Measurements from ENCODE around the gene LEMD3.

LEMD3 gene

DNA sequence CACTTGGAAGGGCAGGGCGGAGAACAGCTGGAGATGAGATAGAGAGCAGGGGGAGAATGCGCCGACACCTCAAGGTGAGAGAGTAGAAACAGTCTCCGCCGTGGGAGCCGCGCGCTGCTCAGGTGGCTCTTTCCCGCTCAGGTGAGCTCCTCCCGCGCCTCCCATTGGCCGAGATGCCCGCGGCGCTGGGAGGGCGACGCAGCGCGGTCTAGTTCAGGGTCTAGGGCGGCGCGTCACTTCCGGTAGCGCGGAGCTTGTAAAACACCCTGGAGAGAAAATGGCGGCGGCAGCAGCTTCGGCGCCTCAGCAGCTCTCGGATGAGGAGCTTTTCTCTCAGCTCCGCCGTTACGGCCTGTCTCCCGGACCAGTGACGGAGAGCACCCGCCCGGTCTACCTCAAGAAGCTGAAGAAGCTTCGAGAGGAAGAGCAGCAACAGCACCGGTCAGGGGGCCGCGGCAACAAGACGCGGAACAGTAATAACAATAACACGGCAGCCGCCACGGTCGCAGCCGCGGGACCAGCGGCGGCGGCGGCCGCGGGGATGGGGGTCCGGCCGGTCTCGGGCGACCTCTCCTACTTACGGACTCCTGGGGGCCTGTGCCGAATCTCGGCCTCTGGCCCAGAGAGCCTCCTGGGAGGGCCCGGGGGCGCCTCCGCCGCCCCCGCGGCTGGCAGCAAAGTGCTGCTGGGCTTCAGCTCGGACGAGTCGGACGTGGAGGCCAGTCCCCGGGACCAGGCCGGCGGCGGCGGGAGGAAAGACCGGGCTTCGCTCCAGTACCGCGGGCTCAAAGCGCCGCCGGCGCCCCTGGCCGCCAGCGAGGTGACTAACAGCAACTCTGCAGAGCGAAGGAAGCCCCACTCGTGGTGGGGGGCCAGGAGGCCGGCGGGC lies at the start of gene LEMD3:
Gene LEMD3 (plus strand): TSS at position 264 of the 889 bp plus-strand sequence. CDS start 14 bp downstream, at position 278.
- TF ChIP-seq CTCF (IDR thresholded peaks at IDR 0.05; ENCODE audit: insufficient read depth, low read depth, low read length, missing control alignments) = no peak
- DNase-seq (ENCODE audit: low read depth) = peak; percentile 99
- H3K4me3 ChIP-seq (ENCODE audit: low read length) = peak within 1 kb of the TSS; percentile 89

DNA sequence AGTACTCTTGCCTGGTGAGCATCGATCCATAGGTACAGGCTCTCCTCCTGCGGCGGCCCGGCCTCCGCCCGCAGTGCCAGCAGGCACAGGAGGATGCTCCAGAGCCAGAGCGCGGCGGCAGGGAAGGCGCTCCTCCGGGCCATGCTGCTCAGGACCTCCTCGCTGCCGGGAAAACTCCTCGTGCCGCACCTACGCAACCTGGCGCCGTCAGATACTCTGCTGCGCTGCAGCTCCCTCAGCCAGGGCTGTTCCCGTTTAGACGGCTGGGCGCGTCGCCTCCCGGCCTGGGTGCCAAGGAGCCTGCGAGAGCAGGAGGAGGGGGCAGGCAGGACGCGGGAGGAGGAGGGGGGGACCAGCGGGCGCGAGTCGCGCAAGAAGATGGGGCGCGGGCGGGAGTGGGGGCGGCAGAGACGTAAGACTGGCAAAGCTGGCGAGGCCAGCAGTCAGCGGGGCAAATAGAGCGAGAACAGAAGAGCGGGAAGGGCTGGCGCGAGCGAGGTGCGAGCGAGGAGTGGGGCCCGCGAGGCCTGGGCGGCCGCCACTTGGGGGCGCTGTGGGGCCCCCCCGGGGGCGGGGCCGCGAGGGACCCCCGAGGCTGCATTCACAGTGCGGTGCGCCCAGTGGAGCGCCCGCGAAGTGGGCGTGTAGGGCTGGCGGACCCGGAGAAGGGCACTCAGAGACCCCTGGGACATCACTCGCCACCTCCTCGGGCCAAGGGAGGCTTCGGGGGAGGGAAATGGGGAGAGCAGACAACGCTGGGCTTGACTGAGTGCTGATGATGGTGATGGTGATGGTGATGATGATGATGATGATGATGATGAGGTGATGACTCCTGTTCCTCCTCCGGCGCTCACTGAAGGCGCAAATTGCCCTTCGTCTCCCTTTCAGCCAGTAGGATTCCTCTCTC lies 48.1 kb upstream of the LEMD3 start, which contains the start of gene WIF1:
Gene WIF1 (minus strand): TSS at position 257 of the 907 bp plus-strand sequence. CDS start 114 bp downstream, at position 143.
- TF ChIP-seq CTCF (IDR thresholded peaks at IDR 0.05; ENCODE audit: insufficient read depth, low read depth, low read length, missing control alignments) = no peak
- H3K4me3 ChIP-seq (ENCODE audit: low read length) = no peak within 1 kb of the TSS
- DNase-seq (ENCODE audit: low read depth) = peak; percentile 35

GRCh38 chr12:65121956-65122469 lies 47.4 kb upstream of the LEMD3 start:
- no peak overlapping the region for H3K4me3 ChIP-seq (ENCODE audit: low read length)
- TF ChIP-seq CTCF (IDR thresholded peaks at IDR 0.05; ENCODE audit: insufficient read depth, low read depth, low read length, missing control alignments) = no peak
- no peak for DNase-seq (ENCODE audit: low read depth)

GRCh38 chr12:65122703-65123102 lies 46.7 kb upstream of the LEMD3 start:
- H3K4me3 ChIP-seq (ENCODE audit: low read length) = no peak overlapping the region
- TF ChIP-seq CTCF (IDR thresholded peaks at IDR 0.05; ENCODE audit: insufficient read depth, low read depth, low read length, missing control alignments) = no peak
- no peak for DNase-seq (ENCODE audit: low read depth)

DNA sequence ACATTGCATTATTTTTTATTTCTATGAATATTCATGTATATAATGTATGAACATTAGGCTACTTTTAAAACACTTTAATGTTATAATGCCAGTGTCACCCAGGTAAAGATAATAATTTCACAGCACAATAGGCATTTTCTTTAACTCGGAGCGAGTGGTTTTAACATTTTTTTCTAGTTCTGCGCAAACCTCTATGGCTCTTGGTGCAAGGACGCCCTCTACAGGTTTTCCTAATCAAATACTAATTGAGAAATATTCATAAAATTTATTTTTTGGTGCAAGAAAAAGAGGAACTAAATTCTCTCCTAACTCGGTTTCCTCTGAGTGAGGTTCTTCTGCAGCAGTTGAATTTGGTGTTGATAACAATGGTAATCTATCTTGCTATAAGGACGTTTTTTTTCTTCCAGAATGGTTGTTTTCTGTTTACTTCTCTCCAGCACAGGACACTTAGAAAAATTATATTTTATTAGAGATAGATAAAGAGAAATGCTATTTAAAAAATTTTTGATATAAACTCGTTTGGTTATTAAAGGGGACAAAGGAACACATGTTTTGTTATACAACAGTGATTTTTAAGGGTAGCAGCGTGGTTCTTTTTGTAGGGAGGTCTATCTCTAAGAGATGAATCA lies 45.8 kb upstream of the LEMD3 start:
- DNase-seq (ENCODE audit: low read depth) = peak; percentile 51
- no peak overlapping the region for H3K4me3 ChIP-seq (ENCODE audit: low read length)
- peak; percentile 78 for TF ChIP-seq CTCF (IDR thresholded peaks at IDR 0.05; ENCODE audit: insufficient read depth, low read depth, low read length, missing control alignments)

DNA sequence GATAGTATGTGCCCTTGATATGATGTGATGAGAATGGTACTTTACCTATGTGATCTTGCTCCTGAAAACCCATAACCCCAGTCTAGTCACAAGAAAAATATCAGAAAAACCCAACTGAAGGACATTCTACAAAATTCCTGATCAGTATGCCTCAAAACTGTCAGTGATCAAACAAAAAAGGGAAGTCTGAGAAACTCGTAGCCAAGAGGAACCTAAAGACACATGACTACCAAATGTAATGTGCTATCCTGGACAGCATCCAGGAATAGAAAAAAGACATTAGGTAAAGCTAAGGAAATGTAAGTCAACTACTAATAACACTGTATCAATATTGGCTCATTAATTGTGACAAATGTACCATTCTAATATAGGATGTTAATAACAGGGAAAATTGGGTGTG lies 44.1 kb upstream of the LEMD3 start:
- no peak overlapping the region for H3K4me3 ChIP-seq (ENCODE audit: low read length)
- no peak for TF ChIP-seq CTCF (IDR thresholded peaks at IDR 0.05; ENCODE audit: insufficient read depth, low read depth, low read length, missing control alignments)
- DNase-seq (ENCODE audit: low read depth) = no peak

Data from epithelial cell of esophagus (primary cell).